Measurements from ENCODE around the gene LGR6. TPM values are rescaled to one million over a fixed set of nuclear protein-coding genes. Genes with fewer than 3 reads are reported as not detected.

Gene LGR6
- total and polyA plus RNA-seq, 2 donors (not counting 1 experiment from before 2014, with no cell fraction given): 0.28 TPM; not detected in 1

DNA sequence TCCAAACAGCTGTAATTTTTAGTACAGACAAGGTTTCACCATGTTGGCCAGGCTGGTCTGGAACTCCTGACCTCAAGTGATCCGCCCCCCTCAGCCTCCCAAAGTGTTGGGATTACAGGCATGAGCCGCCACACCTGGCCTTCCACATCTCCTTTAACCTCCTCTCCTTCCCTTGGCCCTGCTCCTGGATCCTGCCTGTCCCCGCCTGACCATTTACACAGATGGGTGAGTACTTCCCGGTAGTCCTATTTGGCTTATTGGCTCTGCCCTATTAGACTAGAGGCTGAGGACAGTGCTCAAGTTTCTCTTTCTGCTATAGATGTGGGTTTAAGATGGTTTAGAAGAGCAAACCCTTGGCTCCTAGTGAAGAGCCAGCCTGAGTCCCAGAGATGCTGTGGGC lies 40.3 kb upstream of the LGR6 start:
- CTCF ChIA-PET: interaction anchor here (1.5 to 5.5 kb wide), 4 partner anchors 10 to 163 kb away, joined by 3 to 37 read pairs (median 28); partner anchors contain the start of gene ARL8A
- Histone ChIP-seq H3K9me3 (ENCODE audit: control extremely low read depth in 1 of 3, control insufficient read depth in 2 of 3, insufficient read depth in 1 of 3, low read length in 2 of 3) (no peaks in the 10 kb centered on the region), H3K79me2 (ENCODE audit: control insufficient read depth, insufficient read depth, low read length) (peaks cover 4% of the 10 kb centered on the region), H3K27me3 (replicated peaks in 1 of 4; ENCODE audit: control extremely low read depth in 1 of 4, control insufficient read depth in 3 of 4, insufficient read depth in 4 of 4, low read length in 3 of 4) (no peaks in the 10 kb centered on the region), H3K4me3 (ENCODE audit: control extremely low read depth in 1 of 5, extremely low read depth in 1 of 5, insufficient read depth in 1 of 5, low read depth in 2 of 5, low read length in 4 of 5) (no peak overlapping the region), H4K20me1 (ENCODE audit: control insufficient read depth, insufficient read depth, low read length, poor library complexity, severe bottlenecking) (no peaks in the 10 kb centered on the region), H3K27ac (ENCODE audit: low read length in 2 of 2) (no peak overlapping the region), H3K4me2 (replicated peaks; ENCODE audit: low read depth, low read length, poor library complexity, severe bottlenecking) (no peak overlapping the region), H3K4me1 (ENCODE audit: control insufficient read depth in 2 of 2, insufficient read depth in 2 of 2, low read length in 2 of 2) (peaks cover 0 to 5% of the 10 kb centered on the region in 2 donors), H3K9ac (ENCODE audit: low read length) (no peak overlapping the region), H2AFZ (ENCODE audit: insufficient read depth, low read depth, low read length, poor library complexity, severe bottlenecking) (no peak overlapping the region), H3K36me3 (replicated peaks in 1 of 2; ENCODE audit: control extremely low read depth in 1 of 2, control insufficient read depth in 1 of 2, extremely low read depth in 1 of 2, insufficient read depth in 2 of 2, low read length in 1 of 2) (peaks cover 12 to 79% of the 10 kb centered on the region in 2 experiments)
- H3K4me3 Mint-ChIP-seq: no peak overlapping the region
- TF ChIP-seq EZH2 (IDR thresholded peaks at IDR 0.05; ENCODE audit: borderline replicate concordance, insufficient read depth, low read depth, low read length, poor library complexity, severe bottlenecking): no peak
- TF ChIP-seq, protein P1, sequence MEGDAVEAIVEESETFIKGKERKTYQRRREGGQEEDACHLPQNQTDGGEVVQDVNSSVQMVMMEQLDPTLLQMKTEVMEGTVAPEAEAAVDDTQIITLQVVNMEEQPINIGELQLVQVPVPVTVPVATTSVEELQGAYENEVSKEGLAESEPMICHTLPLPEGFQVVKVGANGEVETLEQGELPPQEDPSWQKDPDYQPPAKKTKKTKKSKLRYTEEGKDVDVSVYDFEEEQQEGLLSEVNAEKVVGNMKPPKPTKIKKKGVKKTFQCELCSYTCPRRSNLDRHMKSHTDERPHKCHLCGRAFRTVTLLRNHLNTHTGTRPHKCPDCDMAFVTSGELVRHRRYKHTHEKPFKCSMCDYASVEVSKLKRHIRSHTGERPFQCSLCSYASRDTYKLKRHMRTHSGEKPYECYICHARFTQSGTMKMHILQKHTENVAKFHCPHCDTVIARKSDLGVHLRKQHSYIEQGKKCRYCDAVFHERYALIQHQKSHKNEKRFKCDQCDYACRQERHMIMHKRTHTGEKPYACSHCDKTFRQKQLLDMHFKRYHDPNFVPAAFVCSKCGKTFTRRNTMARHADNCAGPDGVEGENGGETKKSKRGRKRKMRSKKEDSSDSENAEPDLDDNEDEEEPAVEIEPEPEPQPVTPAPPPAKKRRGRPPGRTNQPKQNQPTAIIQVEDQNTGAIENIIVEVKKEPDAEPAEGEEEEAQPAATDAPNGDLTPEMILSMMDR (IDR thresholded peaks at IDR 0.05): no peak
- 95% methylated on average over 4 of the region's 4 CpGs for WGBS (ENCODE audit: insufficient coverage)
- intact Hi-C loops (cut with micrococcal nuclease): no loop called here
- H3K4me1 Mint-ChIP-seq: peaks cover 21% of the 10 kb centered on the region
- H3K27me3 Mint-ChIP-seq: no peaks in the 10 kb centered on the region
- H3K27ac Mint-ChIP-seq: no peak overlapping the region
- ATAC-seq (ENCODE audit: low read depth) (no peak), DNase-seq (no peak)
- no peaks in the 10 kb centered on the region for H3K9me3 Mint-ChIP-seq (ENCODE audit: insufficient read depth)
- POLR2A ChIA-PET: no interaction called here

DNA sequence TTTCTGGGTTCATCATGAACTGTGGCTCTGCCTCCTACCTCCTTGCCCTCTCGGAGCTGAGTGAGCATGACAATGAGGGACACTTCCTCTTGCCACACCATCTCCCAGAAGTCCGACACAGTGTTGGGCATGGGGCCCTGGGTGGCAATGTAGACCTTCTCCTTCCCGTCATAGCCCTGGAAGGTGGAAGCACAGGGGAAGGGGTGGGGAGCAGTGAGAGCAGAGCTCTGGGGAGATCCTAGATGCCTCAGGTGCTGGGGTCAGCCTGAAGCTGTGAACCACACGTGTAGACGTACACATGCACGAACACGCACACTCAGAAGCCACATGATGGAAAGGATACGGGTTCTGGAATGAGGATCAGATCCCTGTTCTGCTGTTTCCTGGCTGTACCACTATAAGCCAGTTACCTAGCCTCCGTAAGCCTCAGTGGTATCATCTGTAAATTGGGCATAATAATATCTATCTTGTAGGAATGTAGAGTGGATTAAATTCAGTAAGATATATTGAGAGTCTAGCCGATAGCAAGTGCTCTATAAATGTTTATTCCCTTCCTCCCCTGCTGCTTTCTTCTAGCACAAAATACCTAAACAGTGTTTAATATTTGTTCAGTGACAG lies 39.3 kb upstream of the LGR6 start:
- intact Hi-C loops (cut with micrococcal nuclease): no loop called here
- WGBS (ENCODE audit: insufficient coverage): 96% methylated on average over 8 of the region's 10 CpGs
- H4K20me1 ChIP-seq (ENCODE audit: control insufficient read depth, insufficient read depth, low read length, poor library complexity, severe bottlenecking): peaks cover 1% of the 10 kb centered on the region
- ChIA-PET CTCF (interaction anchor here (0.8 to 5.5 kb wide), 19 partner anchors 8 to 565 kb away, joined by 3 to 37 read pairs (median 6); partner anchors contain the start of genes ARL8A and LGR6), POLR2A (interaction anchor here (0.5 to 1.2 kb wide), 2 partner anchors 9 to 770 kb away, joined by 3 to 4 read pairs; partner anchors contain the start of gene ARL8A)
- no peak for DNase-seq
- H3K36me3 ChIP-seq (replicated peaks in 1 of 2; ENCODE audit: control extremely low read depth in 1 of 2, control insufficient read depth in 1 of 2, extremely low read depth in 1 of 2, insufficient read depth in 2 of 2, low read length in 1 of 2): peaks cover 12 to 75% of the 10 kb centered on the region in 2 experiments
- H3K27ac ChIP-seq (ENCODE audit: low read length in 2 of 2): no peak overlapping the region
- H2AFZ ChIP-seq (ENCODE audit: insufficient read depth, low read depth, low read length, poor library complexity, severe bottlenecking): no peak overlapping the region
- H3K27ac Mint-ChIP-seq: no peak overlapping the region
- H3K4me1 Mint-ChIP-seq: peaks cover 29% of the 10 kb centered on the region
- H3K79me2 ChIP-seq (ENCODE audit: control insufficient read depth, insufficient read depth, low read length): peaks cover 12% of the 10 kb centered on the region
- H3K4me1 ChIP-seq (ENCODE audit: control insufficient read depth in 2 of 2, insufficient read depth in 2 of 2, low read length in 2 of 2): peaks cover 8 to 15% of the 10 kb centered on the region in 2 donors
- H3K9me3 Mint-ChIP-seq (ENCODE audit: insufficient read depth): no peaks in the 10 kb centered on the region
- ATAC-seq (ENCODE audit: low read depth): no peak
- no peaks in the 10 kb centered on the region for H3K9me3 ChIP-seq (ENCODE audit: control extremely low read depth in 1 of 3, control insufficient read depth in 2 of 3, insufficient read depth in 1 of 3, low read length in 2 of 3)
- H3K27me3 Mint-ChIP-seq: no peaks in the 10 kb centered on the region
- H3K27me3 ChIP-seq (replicated peaks in 1 of 4; ENCODE audit: control extremely low read depth in 1 of 4, control insufficient read depth in 3 of 4, insufficient read depth in 4 of 4, low read length in 3 of 4): no peaks in the 10 kb centered on the region
- H3K4me3 ChIP-seq (ENCODE audit: control extremely low read depth in 1 of 5, extremely low read depth in 1 of 5, insufficient read depth in 1 of 5, low read depth in 2 of 5, low read length in 4 of 5): no peak overlapping the region
- H3K4me3 Mint-ChIP-seq: no peak overlapping the region
- TF ChIP-seq, protein P1 (IDR thresholded peaks at IDR 0.05): no peak
- no peak for TF ChIP-seq EZH2 (IDR thresholded peaks at IDR 0.05; ENCODE audit: borderline replicate concordance, insufficient read depth, low read depth, low read length, poor library complexity, severe bottlenecking)
- no peak overlapping the region for H3K9ac ChIP-seq (ENCODE audit: low read length)
- no peak overlapping the region for H3K4me2 ChIP-seq (replicated peaks; ENCODE audit: low read depth, low read length, poor library complexity, severe bottlenecking)
